ENCODE data around the gene FSTL4. TPM values are rescaled to one million over a fixed set of nuclear protein-coding genes. Genes with fewer than 3 reads are reported as not detected.

FSTL4 gene
- total RNA-seq, 1 experiment from 2014 or later, result not detected

DNA sequence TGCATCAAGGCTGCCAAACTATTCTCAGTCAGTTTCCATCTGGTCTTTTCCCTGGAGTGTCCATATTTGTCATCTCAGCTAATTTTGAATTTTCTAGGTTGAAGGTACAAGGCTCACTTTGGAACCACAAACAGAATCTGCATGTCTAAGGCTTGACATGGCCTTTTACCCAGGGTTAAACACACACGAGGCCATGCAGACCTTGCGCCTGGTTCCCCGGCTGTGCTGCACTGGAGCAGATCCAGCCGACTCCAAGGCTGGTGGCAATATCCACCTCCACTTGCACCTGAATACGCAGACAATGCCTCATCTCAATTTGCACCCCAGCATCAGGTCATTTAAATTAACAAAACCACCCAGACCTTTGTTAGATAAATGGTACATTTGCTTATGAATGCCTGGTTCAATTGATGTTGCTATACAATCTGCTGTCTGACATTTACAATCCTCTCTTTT lies 284.4 kb downstream of the FSTL4 start:
- Histone ChIP-seq H3K4me1 (replicated peaks; ENCODE audit: insufficient read depth) (no peaks in the 10 kb centered on the region), H3K4me3 (no peak overlapping the region), H3F3A (ENCODE audit: insufficient read depth, low read depth) (no peaks in the 10 kb centered on the region), H4K20me1 (ENCODE audit: insufficient read depth) (no peaks in the 10 kb centered on the region), H3K4me2 (no peak overlapping the region), H2AFZ (no peak overlapping the region), H3K9me2 (ENCODE audit: insufficient read depth) (no peaks in the 10 kb centered on the region), H3K27me3 (ENCODE audit: insufficient read depth, low read depth) (no peaks in the 10 kb centered on the region), H3K36me3 (ENCODE audit: low read depth) (no peaks in the 10 kb centered on the region), H3K79me2 (ENCODE audit: low read depth) (no peaks in the 10 kb centered on the region), H3K27ac (no peak overlapping the region), H3K9me3 (ENCODE audit: insufficient read depth, low read depth) (no peaks in the 10 kb centered on the region)
- DNase-seq, result no peak
- intact Hi-C loops (cut with micrococcal nuclease; ENCODE audit: unreplicated experiment), result no loop called here
- TF ChIP-seq, protein P1, sequence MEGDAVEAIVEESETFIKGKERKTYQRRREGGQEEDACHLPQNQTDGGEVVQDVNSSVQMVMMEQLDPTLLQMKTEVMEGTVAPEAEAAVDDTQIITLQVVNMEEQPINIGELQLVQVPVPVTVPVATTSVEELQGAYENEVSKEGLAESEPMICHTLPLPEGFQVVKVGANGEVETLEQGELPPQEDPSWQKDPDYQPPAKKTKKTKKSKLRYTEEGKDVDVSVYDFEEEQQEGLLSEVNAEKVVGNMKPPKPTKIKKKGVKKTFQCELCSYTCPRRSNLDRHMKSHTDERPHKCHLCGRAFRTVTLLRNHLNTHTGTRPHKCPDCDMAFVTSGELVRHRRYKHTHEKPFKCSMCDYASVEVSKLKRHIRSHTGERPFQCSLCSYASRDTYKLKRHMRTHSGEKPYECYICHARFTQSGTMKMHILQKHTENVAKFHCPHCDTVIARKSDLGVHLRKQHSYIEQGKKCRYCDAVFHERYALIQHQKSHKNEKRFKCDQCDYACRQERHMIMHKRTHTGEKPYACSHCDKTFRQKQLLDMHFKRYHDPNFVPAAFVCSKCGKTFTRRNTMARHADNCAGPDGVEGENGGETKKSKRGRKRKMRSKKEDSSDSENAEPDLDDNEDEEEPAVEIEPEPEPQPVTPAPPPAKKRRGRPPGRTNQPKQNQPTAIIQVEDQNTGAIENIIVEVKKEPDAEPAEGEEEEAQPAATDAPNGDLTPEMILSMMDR (conservative IDR thresholded peaks at IDR 0.05), result no peak
- no peak for TF ChIP-seq EZH2 (IDR thresholded peaks at IDR 0.05; ENCODE audit: low read depth)
- CTCF ChIA-PET, result no interaction called here
- BruUV-seq (replicated peaks), result no TSS peak
- POLR2A ChIA-PET (ENCODE audit: unreplicated experiment), result no interaction called here

DNA sequence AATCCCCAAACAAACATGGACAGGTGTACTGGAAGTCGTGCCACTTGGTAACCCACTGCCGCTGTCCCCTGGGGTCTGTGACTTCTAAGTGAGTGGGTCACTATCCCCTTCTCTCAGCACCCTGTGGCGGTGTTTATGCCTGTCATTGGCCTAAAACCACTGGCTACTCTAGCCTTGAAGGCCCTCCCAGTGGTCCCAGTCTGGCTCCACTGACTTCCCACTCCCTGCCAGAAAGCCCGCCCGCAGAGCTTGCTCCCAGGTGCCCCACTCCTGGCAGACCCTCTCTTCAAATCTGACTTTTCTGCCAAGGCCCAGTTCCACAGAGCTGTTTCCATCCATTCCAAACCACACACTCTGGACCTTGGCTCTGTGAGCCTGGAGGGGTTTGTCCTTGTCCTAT lies 286.0 kb downstream of the FSTL4 start:
- Histone ChIP-seq H3F3A (ENCODE audit: insufficient read depth, low read depth) (no peaks in the 10 kb centered on the region), H3K9me2 (ENCODE audit: insufficient read depth) (no peaks in the 10 kb centered on the region), H3K36me3 (ENCODE audit: low read depth) (no peaks in the 10 kb centered on the region), H3K4me2 (no peak overlapping the region), H4K20me1 (ENCODE audit: insufficient read depth) (no peaks in the 10 kb centered on the region), H3K27ac (no peak overlapping the region), H2AFZ (no peak overlapping the region), H3K27me3 (ENCODE audit: insufficient read depth, low read depth) (no peaks in the 10 kb centered on the region), H3K4me1 (replicated peaks; ENCODE audit: insufficient read depth) (no peaks in the 10 kb centered on the region), H3K4me3 (no peak overlapping the region), H3K79me2 (ENCODE audit: low read depth) (no peaks in the 10 kb centered on the region), H3K9me3 (ENCODE audit: insufficient read depth, low read depth) (no peaks in the 10 kb centered on the region)
- ChIA-PET POLR2A (ENCODE audit: unreplicated experiment) (no interaction called here), CTCF (interaction anchor here (0.5 kb wide), 1 partner anchor 612 kb away, joined by 7 read pairs; no protein-coding TSS in a partner anchor)
- intact Hi-C loops (cut with micrococcal nuclease; ENCODE audit: unreplicated experiment), result no loop called here
- TF ChIP-seq, protein P1 (conservative IDR thresholded peaks at IDR 0.05), result no peak
- no peak for TF ChIP-seq EZH2 (IDR thresholded peaks at IDR 0.05; ENCODE audit: low read depth)
- BruUV-seq (replicated peaks), result no TSS peak
- DNase-seq, result no peak

DNA sequence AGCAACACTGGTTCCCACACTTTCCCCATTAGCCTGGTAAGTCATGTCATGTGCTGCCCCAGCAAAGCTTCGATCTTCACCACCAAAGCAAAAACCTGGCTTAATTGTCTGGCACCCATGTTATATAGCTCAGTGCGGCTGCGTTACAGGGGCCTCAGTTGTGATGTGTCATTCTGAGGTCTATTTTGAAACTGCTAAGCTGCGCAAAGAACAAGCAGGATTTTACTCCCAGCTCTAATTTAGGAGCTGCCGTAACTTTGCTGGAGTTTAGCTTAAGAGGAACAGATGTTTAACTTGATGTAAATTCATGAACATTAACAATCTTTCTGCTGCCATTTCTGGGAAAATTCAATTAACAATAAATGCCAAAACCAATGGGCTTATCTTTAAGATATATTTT lies 286.5 kb downstream of the FSTL4 start:
- H3K36me3 ChIP-seq (ENCODE audit: low read depth), result no peaks in the 10 kb centered on the region
- no peaks in the 10 kb centered on the region for H4K20me1 ChIP-seq (ENCODE audit: insufficient read depth)
- H3F3A ChIP-seq (ENCODE audit: insufficient read depth, low read depth), result no peaks in the 10 kb centered on the region
- POLR2A ChIA-PET (ENCODE audit: unreplicated experiment), result no interaction called here
- no peaks in the 10 kb centered on the region for H3K9me3 ChIP-seq (ENCODE audit: insufficient read depth, low read depth)
- no peak overlapping the region for H3K4me2 ChIP-seq
- no peak overlapping the region for H2AFZ ChIP-seq
- H3K4me1 ChIP-seq (replicated peaks; ENCODE audit: insufficient read depth), result no peaks in the 10 kb centered on the region
- H3K27ac ChIP-seq, result no peak overlapping the region
- intact Hi-C loops (cut with micrococcal nuclease; ENCODE audit: unreplicated experiment), result no loop called here
- no peak overlapping the region for H3K4me3 ChIP-seq
- no peaks in the 10 kb centered on the region for H3K9me2 ChIP-seq (ENCODE audit: insufficient read depth)
- H3K27me3 ChIP-seq (ENCODE audit: insufficient read depth, low read depth), result no peaks in the 10 kb centered on the region
- CTCF ChIA-PET, result interaction anchor here (0.5 kb wide), 1 partner anchor 612 kb away, joined by 7 read pairs; no protein-coding TSS in a partner anchor
- BruUV-seq (replicated peaks), result no TSS peak
- no peak for DNase-seq
- TF ChIP-seq EZH2 (IDR thresholded peaks at IDR 0.05; ENCODE audit: low read depth), result no peak
- TF ChIP-seq, protein P1 (conservative IDR thresholded peaks at IDR 0.05), result no peak
- no peaks in the 10 kb centered on the region for H3K79me2 ChIP-seq (ENCODE audit: low read depth)
